T-helper 9 cell (primary cell): ENCODE measurements around the gene PPP1R3E.
"Not testable (repeated sequence)": the region's sequence is repeated elsewhere in the genome, so short reads cannot be mapped to it uniquely, and the experiment has no call there.

Source experiments
- DNase-seq: peaks from one replicate; pipeline ENCODE4 v3.0.0-alpha.2; 2020
- total RNA-seq, 2 donors: gene quantifications; one replicate each; lab custom pipeline; 2026; lab: John Stamatoyannopoulos, UW

The PPP1R3E gene
- 20.0 to 28.0 reads per million in 2 donors for total RNA-seq

- peak; percentile 80 for DNase-seq
These were observed at the start of gene PPP1R3E for GRCh38 chr14:23302290-23303225. PPP1R3E (minus strand) TSS chr14:23302859; CDS start chr14:23302576, 283 bp downstream.

GRCh38 chr14:23351681-23352505 lies 49.2 kb upstream of the PPP1R3E start:
- no peak for DNase-seq

- DNase-seq = no peak
These were observed 46.6 kb upstream of the PPP1R3E start for GRCh38 chr14:23349156-23349845.

- no peak for DNase-seq
These were observed 45.6 kb upstream of the PPP1R3E start for GRCh38 chr14:23348297-23348655.

- DNase-seq = no peak
These were observed 45.0 kb upstream of the PPP1R3E start for GRCh38 chr14:23347406-23348296.

GRCh38 chr14:23346693-23347405 lies 44.2 kb upstream of the PPP1R3E start:
- DNase-seq = no peak

GRCh38 chr14:23345987-23346692 lies 43.5 kb upstream of the PPP1R3E start:
- DNase-seq = no peak

- no peak for DNase-seq
These were observed 41.8 kb upstream of the PPP1R3E start for GRCh38 chr14:23344481-23344880.

GRCh38 chr14:23339506-23340268 lies 37.0 kb upstream of the PPP1R3E start:
- no peak for DNase-seq

GRCh38 chr14:23335623-23336022 lies 33.0 kb upstream of the PPP1R3E start:
- DNase-seq = no peak

GRCh38 chr14:23327947-23328744 lies 25.5 kb upstream of the PPP1R3E start:
- peak; percentile 45 for DNase-seq

- no peak for DNase-seq
These were observed 24.1 kb upstream of the PPP1R3E start for GRCh38 chr14:23326491-23327332.

GRCh38 chr14:23325746-23326145 lies 23.1 kb upstream of the PPP1R3E start:
- not testable (repeated sequence) for DNase-seq

GRCh38 chr14:23324993-23325392 lies 22.3 kb upstream of the PPP1R3E start:
- no peak for DNase-seq

GRCh38 chr14:23324455-23324846 lies 21.8 kb upstream of the PPP1R3E start:
- no peak for DNase-seq

- DNase-seq = no peak
These were observed 21.3 kb upstream of the PPP1R3E start for GRCh38 chr14:23323838-23324454.
